Measurements from ENCODE around the gene NEMP1.

GRCh38 chr12:57079821-57080220 is 1.2 kb upstream of the NEMP1 start:
- no peak for TF ChIP-seq REST (IDR thresholded peaks at IDR 0.05; ENCODE audit: low read depth)
- TF ChIP-seq TEAD4 (IDR thresholded peaks at IDR 0.05): no peak
- no peak for TF ChIP-seq MAX (IDR thresholded peaks at IDR 0.05)
- TF ChIP-seq YY1 (IDR thresholded peaks at IDR 0.05; ENCODE audit: low read depth): no peak
- no peak for TF ChIP-seq TAF1 (IDR thresholded peaks at IDR 0.05; ENCODE audit: low read depth)
- no peak for TF ChIP-seq USF1 (IDR thresholded peaks at IDR 0.05)
- TF ChIP-seq EP300 (IDR thresholded peaks at IDR 0.05; ENCODE audit: borderline replicate concordance): no peak
- no peak for TF ChIP-seq CEBPB (IDR thresholded peaks at IDR 0.05)
- TF ChIP-seq RAD21 (IDR thresholded peaks at IDR 0.05; ENCODE audit: low read depth): no peak

All from Ishikawa (cell line).